SK-N-SH (cell line): Measurements from ENCODE around the gene NOP58.

Experiments used
- CTCF ChIP-seq: fragments of 200-600 bp; sonication (generic); IDR thresholded peaks from 2 replicates; pipeline ENCODE4 v1.6.1; 2017; ENCODE audit warnings: antibody characterized with exemption, mild to moderate bottlenecking, moderate library complexity
- GABPA ChIP-seq: IDR thresholded peaks from 2 replicates; pipeline ENCODE4 v1.4.0; 2012; ENCODE audit warnings: low read depth, mild to moderate bottlenecking
- JUND ChIP-seq: IDR thresholded peaks from 2 replicates; pipeline ENCODE4 v1.4.0; 2012
- MAX ChIP-seq: IDR thresholded peaks from 2 replicates; pipeline ENCODE4 v1.4.0; 2012; ENCODE audit warnings: low read depth
- NRF1 ChIP-seq: IDR thresholded peaks from 2 replicates; pipeline ENCODE4 v1.6.1; 2012; ENCODE audit warnings: low read depth, mild to moderate bottlenecking, low read length
- PBX3 ChIP-seq: IDR thresholded peaks from 2 replicates; pipeline ENCODE4; 2012
- POLR2AphosphoS5 ChIP-seq: IDR thresholded peaks from 2 replicates; pipeline ENCODE4 v1.6.1; 2012; ENCODE audit warnings: low read depth, low read length
- RFX5 ChIP-seq: IDR thresholded peaks from 2 replicates; pipeline ENCODE4 v1.6.1; 2012; ENCODE audit warnings: mild to moderate bottlenecking, improper control_type of control experiment, low read length
- SIN3A ChIP-seq: IDR thresholded peaks from 2 replicates; pipeline ENCODE4 v1.6.1; 2012; ENCODE audit warnings: low read depth, mild to moderate bottlenecking, low read length, moderate library complexity, borderline replicate concordance
- TCF12 ChIP-seq: IDR thresholded peaks from 2 replicates; pipeline ENCODE4 v1.4.0; 2012
- USF2 ChIP-seq: fragments of 150-350 bp; IDR thresholded peaks from 2 replicates; pipeline ENCODE4 v1.6.1; 2017; ENCODE audit warnings: antibody characterized with exemption, low read length, low read depth, borderline replicate concordance
- YY1 ChIP-seq: IDR thresholded peaks from 2 replicates; pipeline ENCODE4 v1.4.0; 2012; ENCODE audit warnings: low read depth, mild to moderate bottlenecking
- ZBTB33 ChIP-seq: IDR thresholded peaks from 2 replicates; pipeline ENCODE4 v1.4.0; 2012; ENCODE audit warnings: low read depth, borderline replicate concordance

GRCh38 chr2:202314116-202314515, 48.6 kb downstream of the NOP58 start:
- no peak for TF ChIP-seq CTCF
- TF ChIP-seq USF2: no peak
- no peak for TF ChIP-seq NRF1
- no peak for TF ChIP-seq JUND
- no peak for TF ChIP-seq GABPA
- no peak for TF ChIP-seq TCF12
- TF ChIP-seq RFX5: no peak
- TF ChIP-seq PBX3: no peak
- no peak for TF ChIP-seq POLR2AphosphoS5
- TF ChIP-seq MAX: no peak
- no peak for TF ChIP-seq ZBTB33
- TF ChIP-seq YY1: no peak
- no peak for TF ChIP-seq SIN3A
